Measurements from ENCODE around the gene SUPT6H.

- TF ChIP-seq CTCF (IDR thresholded peaks at IDR 0.05) (no peak), POLR2A (IDR thresholded peaks at IDR 0.05) (no peak)
These were observed 85.2 kb downstream of the SUPT6H start for GRCh38 chr17:28747051-28747691.

Data from stomach (tissue), 4 donors.